Urothelium cell line (cell line): Measurements from ENCODE around the gene PRR33.

Source experiments
- DNase-seq: peaks from one replicate; pipeline ENCODE4 v3.0.0; 2011; ENCODE audit warnings: low spot score, mixed read lengths
- FAIRE-seq: peaks from 2 replicates; lab custom pipeline; 2011; peaks lifted over from hg19 to GRCh38; lab: Jason Lieb, UNC

PRR33 gene

GRCh38 chr11:1839924-1840779, 51.5 kb downstream of the PRR33 start:
- FAIRE-seq = no peak
- DNase-seq = no peak

- no peak for FAIRE-seq
Observed at GRCh38 chr11:1839204-1839923, 52.3 kb downstream of the PRR33 start.

GRCh38 chr11:1838426-1839144, 53.1 kb downstream of the PRR33 start, which contains the start of gene TNNI2:
TNNI2 (plus strand) TSS chr11:1838981; CDS start chr11:1839697, 716 bp downstream.
- FAIRE-seq (no peak), DNase-seq (no peak)

More at GRCh38 chr11:1839204-1839923, 52.3 kb downstream of the PRR33 start:
- no peak for DNase-seq
